Medulla oblongata (tissue), 1 donor: ENCODE measurements around the gene IFNGR1.
"Not testable (repeated sequence)": the region's sequence is repeated elsewhere in the genome, so short reads cannot be mapped to it uniquely, and the experiment has no call there.

Experiments used
- DNase-seq: peaks from one replicate; pipeline ENCODE4 v3.0.0-alpha.2; 2015; ENCODE audit errors: extremely low spot score

IFNGR1 gene

GRCh38 chr6:137236581-137237355 lies 17.6 kb upstream of the IFNGR1 start:
- DNase-seq = no peak

- DNase-seq = no peak
These were observed 16.5 kb upstream of the IFNGR1 start for GRCh38 chr6:137235686-137236085.

DNA sequence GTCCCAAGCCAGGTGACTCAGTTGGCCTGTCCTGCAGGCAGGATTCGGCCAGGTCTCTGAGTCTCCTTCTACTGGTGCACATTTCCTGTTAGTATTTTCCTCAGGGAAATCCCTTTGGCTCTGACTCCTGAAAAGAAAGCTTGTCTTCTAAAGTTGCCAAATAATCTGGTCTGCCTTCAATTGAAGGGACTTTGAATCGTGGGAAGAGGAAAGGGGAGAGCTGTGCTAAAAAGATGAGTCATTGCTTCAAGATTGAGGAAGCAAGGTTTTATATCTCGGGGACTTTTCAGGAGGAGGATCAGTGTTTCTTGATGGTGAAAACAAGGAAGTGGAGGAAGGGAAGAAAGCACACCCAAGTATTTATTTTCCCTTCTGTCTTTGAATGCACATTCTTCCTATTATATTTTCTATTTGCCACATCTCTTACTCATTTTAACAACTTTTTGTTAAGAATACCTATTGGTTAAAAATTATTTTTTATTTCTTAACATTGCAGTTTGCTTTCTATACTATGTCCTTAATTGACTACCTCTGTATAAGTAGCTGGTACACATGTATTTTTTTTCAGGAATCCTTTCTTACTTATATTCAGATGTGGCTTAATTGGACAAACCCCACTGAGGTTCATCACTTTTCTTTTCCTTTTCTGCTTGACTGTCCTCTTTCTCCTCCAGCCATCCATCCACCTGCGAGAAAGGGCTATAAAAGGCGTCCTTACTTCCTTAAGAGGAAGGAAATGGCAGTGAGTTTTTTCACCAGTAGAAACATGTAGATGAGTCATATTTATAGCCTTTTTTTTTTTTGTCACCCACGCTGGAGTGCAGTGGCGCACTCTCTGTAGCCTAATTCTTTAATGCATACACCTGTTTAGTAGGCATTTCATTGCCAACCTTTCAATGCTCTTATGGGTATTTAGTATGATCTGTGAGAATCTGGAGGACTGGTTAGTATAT lies 15.0 kb upstream of the IFNGR1 start:
- DNase-seq = peak; percentile 75

DNA sequence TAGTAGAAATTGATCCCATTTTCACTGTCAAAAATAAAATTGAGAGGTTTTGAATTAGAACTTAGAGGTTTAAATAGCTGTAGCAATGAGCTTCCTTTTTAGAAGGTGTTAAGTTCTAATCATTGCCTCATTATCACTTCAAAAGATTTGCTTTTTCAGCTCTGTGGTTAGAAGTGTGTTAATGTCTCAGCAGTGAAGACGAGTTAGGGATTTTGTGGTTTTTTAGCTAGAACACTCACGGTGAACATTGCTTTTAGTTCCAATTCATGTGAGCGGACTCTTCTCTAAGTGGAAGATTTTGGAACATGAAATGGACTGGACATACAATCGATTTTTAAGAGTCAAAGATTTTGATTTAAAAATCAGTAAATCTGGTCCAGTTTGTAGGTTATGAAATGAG lies 12.7 kb upstream of the IFNGR1 start:
- no peak for DNase-seq

DNA sequence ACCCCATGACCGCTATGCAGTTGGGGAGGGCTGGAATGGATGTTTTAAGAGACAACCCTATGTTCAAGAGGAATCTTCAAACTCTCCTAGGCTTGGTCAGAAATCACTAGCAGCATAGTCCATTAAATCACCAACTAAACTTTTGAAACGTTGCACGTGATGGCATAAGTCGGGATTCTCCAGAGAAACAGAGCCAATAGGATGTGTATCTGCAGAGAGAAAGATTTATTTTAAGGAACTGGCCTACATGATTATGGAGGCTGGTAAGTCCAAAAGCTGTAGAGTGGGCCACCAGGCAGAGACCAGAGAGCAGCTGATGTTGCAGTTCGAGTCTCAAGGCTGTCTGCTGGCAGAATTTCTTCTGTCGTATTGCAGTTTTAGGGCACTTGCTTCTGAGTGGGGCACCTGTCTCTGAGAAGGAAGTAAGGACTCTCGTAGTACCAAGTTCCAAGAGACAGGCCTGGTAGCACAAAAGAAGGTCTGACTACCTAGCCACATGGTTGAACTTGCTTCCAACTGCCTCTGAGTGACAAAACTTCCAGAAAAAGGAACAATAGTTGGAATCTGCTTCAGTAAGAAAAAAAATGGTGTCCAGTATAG lies 11.9 kb upstream of the IFNGR1 start:
- DNase-seq = no peak

GRCh38 chr6:137230547-137230946 lies 11.4 kb upstream of the IFNGR1 start:
- DNase-seq = peak; percentile 76

DNA sequence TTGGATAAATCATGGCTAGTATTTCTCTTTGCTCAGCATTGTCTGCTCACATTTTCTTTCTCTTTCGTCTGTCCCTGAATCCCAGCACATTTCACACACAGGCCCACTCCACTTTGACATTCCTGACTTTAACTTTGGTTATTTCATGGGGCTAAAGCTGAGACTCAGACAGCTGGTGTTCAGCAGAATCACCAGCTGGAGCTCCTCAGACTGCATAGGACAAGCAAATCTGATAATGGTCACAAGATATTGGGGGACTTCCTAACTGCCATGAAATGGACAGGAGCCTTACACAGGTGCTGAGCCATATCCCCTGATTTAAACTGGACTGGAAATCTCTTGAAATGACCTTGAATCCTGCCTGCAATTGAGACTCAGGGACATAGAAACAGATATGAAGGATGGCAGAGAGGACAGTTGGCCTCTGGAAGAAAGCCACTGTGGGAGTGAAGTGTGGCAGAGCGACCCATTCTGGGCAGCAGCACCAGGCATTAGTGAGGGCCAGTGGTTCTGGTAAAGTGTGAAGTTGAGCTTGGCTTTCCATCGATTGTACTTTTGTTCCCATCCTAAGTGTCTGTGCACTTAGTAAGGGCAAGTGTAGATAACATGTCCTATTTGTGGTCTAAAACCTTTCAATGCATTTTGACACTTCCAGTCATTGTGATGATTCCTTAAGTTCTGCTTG lies 10.0 kb upstream of the IFNGR1 start:
- DNase-seq = no peak

DNA sequence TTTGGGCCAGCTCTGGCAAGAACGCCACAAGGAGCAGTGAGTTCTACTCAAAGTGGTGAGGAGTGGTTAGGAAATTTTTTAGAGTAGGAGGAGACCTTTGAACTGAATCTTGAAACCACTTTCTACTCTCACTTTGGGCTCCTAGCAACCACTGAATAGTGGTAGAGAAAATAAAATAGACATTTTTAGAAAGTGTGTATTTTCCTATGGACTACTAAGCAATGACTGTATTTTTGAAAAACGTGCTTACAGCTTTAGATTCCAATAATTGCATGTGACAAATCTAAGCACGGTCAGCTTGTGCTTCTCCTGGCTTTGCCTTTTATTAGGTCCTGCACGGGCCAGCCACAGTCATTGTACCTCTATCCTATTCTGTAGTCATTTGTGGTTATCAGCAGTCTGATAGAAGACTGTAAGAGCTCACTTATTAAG lies 8.7 kb upstream of the IFNGR1 start:
- no peak for DNase-seq

GRCh38 chr6:137226697-137227096 lies 7.5 kb upstream of the IFNGR1 start:
- DNase-seq = no peak

DNA sequence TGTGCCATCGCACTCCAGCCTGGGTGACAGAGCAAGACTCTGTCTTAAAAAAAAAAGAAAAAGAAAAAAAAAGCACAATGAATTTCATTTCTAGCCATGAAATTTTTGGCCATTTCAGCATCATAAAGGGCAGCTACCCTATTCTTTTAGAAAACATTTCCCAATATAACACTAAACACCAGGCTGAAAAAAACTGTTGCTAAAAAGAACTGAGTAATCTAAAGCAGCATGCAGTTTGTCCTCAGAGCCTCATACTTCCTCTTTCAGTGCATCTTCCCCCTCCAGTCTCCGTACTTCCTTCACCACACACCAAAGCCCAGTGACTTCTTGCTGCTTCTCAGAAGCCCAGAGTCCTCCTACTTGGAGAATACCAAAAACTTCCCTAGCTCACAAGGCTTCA lies 5.6 kb upstream of the IFNGR1 start:
- peak; percentile 86 for DNase-seq

- DNase-seq = peak; percentile 60
These were observed 4.4 kb upstream of the IFNGR1 start for GRCh38 chr6:137223370-137224131.

DNA sequence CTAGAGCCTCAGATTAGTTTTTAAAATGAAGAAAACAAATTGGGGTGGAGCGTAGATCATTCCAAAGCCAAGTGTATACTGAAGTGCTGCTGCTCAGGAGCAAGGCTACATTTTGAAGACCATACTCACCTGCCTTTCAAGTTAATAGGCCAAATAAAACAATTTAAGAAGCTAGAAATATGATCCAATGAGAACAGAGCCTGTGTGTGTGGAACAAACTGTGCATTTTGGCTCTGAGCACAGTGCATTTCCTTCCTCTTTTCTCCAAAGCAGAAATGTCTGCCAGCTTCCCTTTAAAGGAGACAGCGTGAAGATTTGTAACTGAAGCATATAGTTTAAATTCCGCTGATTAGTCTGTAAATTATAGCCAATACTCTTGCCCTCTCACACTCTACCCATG lies 3.2 kb upstream of the IFNGR1 start:
- DNase-seq = peak; percentile 70

DNA sequence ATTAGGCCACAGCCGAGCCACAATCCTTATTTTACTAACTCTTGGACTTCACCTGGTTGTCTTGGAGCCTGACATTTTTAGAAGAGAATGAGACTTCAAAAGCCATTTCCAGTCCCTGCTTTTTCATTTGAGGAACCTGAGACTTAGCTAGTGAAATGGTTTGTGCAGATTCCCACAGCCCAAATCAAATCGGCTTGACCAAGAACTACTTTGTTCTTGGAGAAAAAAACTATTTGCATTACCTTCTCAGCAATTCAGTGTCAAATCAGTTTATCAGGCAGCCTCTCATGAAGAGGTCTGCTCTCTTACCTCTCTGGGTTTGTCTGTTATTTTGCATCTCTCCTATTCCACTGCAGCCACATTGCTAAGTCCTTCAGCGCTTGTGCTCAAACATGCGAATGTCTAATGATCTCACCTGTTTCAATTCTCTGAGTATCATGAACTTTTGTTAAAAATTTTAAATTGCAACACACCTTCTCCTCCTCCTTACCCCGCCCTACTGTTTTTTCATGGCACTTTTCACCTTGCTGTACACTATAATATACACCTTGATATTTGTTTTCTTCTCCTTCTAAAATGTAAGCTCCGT lies 573 bp upstream of the IFNGR1 start:
- DNase-seq = no peak

- DNase-seq = peak; percentile 69
These were observed 690 bp downstream of the IFNGR1 start for GRCh38 chr6:137218473-137218916.

GRCh38 chr6:137217801-137218472 lies 1.2 kb downstream of the IFNGR1 start:
- peak; percentile 70 for DNase-seq

- DNase-seq = no peak
These were observed 2.2 kb downstream of the IFNGR1 start for GRCh38 chr6:137216875-137217553.

- DNase-seq = no peak
These were observed 3.1 kb downstream of the IFNGR1 start for GRCh38 chr6:137216106-137216505.

- not testable (repeated sequence) for DNase-seq
These were observed 3.6 kb downstream of the IFNGR1 start for GRCh38 chr6:137215630-137216029.

GRCh38 chr6:137214931-137215330 lies 4.3 kb downstream of the IFNGR1 start:
- DNase-seq = no peak
